Measurements from ENCODE around the gene SLC25A26.

Gene SLC25A26

DNA sequence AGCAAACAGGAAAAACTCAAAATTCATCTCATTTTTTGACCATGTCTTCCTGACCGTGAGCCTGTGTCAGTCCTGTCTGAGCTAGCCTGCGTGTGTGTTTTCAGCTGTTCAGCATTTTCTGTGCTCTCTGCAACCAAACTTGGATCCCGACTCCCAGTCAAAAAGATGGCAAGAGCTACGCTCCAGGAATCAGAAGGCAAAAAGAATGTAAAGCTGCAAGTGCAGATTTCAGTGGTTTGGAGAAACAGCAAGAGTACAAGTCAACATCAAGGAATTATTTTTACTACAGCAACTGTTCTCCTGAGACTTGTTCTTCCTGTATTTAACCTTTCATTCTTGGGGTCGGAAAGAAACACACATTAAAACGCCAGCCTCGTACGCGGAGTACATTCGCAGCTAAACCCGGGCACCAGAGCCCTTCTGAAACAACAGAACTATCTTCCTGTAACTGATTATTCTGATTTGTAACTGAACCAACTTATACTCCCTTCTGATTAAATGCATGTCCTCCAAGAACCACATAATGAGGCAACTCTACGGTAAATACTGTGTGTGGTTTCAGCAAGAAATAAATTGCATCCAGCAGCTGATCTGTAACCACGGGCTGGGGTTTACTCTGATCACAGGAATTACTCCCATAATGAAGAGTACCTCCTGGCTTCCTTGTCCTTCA is 172.7 kb downstream of the SLC25A26 start:
- Histone ChIP-seq H3K36me3 (ENCODE audit: control insufficient read depth in 4 of 4, insufficient read depth in 4 of 4, low read length in 3 of 4) (peaks cover 0 to 32% (median 3%) of the 10 kb centered on the region in 4 experiments), H3K4me1 (ENCODE audit: control extremely low read depth in 1 of 4, control insufficient read depth in 4 of 4, insufficient read depth in 4 of 4, low read length in 3 of 4) (peaks cover 0 to 3% (median 1%) of the 10 kb centered on the region in 4 experiments), H3K9me3 (ENCODE audit: control extremely low read depth in 1 of 5, control insufficient read depth in 4 of 5, insufficient read depth in 2 of 5, low read depth in 1 of 5, low read length in 4 of 5) (no peaks in the 10 kb centered on the region), H3K4me3 (ENCODE audit: control insufficient read depth in 1 of 7, extremely low read depth in 1 of 7, insufficient read depth in 4 of 7, low read depth in 2 of 7, low read length in 6 of 7) (no peak overlapping the region), H3K27ac (ENCODE audit: insufficient read depth in 1 of 2, low read depth in 1 of 2, low read length in 2 of 2, poor library complexity in 1 of 2, severe bottlenecking in 2 of 2) (no peak overlapping the region), H3K27me3 (replicated peaks in 2 of 5; ENCODE audit: control insufficient read depth in 4 of 5, insufficient read depth in 5 of 5, low read length in 4 of 5) (no peaks in the 10 kb centered on the region)
- peak in 2 of 3 donors; percentile 7 to 30 for DNase-seq
- WGBS (ENCODE audit: insufficient coverage), result 95% methylated on average over 3 of the region's 13 CpGs
- CTCF ChIA-PET, result interaction anchor here (1.4 to 2.5 kb wide), 4 partner anchors 9 to 429 kb away, joined by 3 to 8 read pairs (median 6); no protein-coding TSS in a partner anchor
- POLR2A ChIA-PET, result no interaction called here

DNA sequence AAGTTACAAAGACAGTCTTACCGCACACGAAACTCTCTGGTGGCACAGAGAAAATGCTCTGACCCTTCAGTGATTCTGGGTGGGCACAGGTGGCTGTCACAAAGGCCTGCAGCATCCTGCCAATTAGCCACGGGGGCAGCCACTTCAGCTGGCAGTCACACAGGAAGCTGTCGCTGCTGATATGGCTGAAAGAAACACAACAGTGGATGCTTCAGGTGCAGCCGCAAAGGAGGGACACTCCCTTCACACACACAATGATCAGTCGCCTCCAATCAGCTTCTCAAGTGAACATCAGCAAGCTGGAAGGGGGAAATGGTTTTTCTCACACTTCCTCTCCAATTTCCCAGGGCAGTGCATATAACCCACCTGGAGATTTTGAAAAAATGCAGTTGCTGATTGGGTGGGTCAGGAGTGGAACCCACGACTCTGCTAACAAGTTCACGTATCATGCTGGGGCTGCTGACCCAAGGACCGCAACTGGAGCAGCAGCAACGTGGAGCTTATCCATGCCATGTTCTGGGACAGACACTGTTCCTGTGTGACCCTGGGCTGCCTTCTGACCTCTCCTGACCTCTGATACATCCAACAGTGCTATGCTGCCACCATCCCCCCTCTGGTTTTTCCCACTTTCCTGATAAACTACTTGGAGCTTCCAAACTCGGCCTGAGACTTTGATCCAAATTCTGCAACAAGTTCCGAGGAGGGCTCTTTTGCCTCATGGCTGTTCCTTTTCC is 173.4 kb downstream of the SLC25A26 start:
- peaks cover 0 to 30% (median 3%) of the 10 kb centered on the region in 4 experiments for H3K36me3 ChIP-seq (ENCODE audit: control insufficient read depth in 4 of 4, insufficient read depth in 4 of 4, low read length in 3 of 4)
- 85% methylated on average over 10 of the region's 12 CpGs for WGBS (ENCODE audit: insufficient coverage)
- H3K27ac ChIP-seq (ENCODE audit: insufficient read depth in 1 of 2, low read depth in 1 of 2, low read length in 2 of 2, poor library complexity in 1 of 2, severe bottlenecking in 2 of 2), result no peak overlapping the region
- POLR2A ChIA-PET, result no interaction called here
- peaks cover 0 to 3% (median 1%) of the 10 kb centered on the region in 4 experiments for H3K4me1 ChIP-seq (ENCODE audit: control extremely low read depth in 1 of 4, control insufficient read depth in 4 of 4, insufficient read depth in 4 of 4, low read length in 3 of 4)
- DNase-seq, result peak in 2 of 3 donors; percentile 7 to 48
- CTCF ChIA-PET, result interaction anchor here (0.6 to 2.5 kb wide), 7 partner anchors 10 to 428 kb away, joined by 3 to 8 read pairs (median 3); no protein-coding TSS in a partner anchor
- H3K4me3 ChIP-seq (ENCODE audit: control insufficient read depth in 1 of 7, extremely low read depth in 1 of 7, insufficient read depth in 4 of 7, low read depth in 2 of 7, low read length in 6 of 7), result no peak overlapping the region
- H3K27me3 ChIP-seq (replicated peaks in 2 of 5; ENCODE audit: control insufficient read depth in 4 of 5, insufficient read depth in 5 of 5, low read length in 4 of 5), result no peaks in the 10 kb centered on the region
- H3K9me3 ChIP-seq (ENCODE audit: control extremely low read depth in 1 of 5, control insufficient read depth in 4 of 5, insufficient read depth in 2 of 5, low read depth in 1 of 5, low read length in 4 of 5), result no peaks in the 10 kb centered on the region

GRCh38 chr3:66394753-66395249 is 174.0 kb downstream of the SLC25A26 start:
- Histone ChIP-seq H3K36me3 (ENCODE audit: control insufficient read depth in 4 of 4, insufficient read depth in 4 of 4, low read length in 3 of 4) (peaks cover 0 to 28% (median 4%) of the 10 kb centered on the region in 4 experiments), H3K27ac (ENCODE audit: insufficient read depth in 1 of 2, low read depth in 1 of 2, low read length in 2 of 2, poor library complexity in 1 of 2, severe bottlenecking in 2 of 2) (no peak overlapping the region), H3K9me3 (ENCODE audit: control extremely low read depth in 1 of 5, control insufficient read depth in 4 of 5, insufficient read depth in 2 of 5, low read depth in 1 of 5, low read length in 4 of 5) (no peaks in the 10 kb centered on the region), H3K4me1 (ENCODE audit: control extremely low read depth in 1 of 4, control insufficient read depth in 4 of 4, insufficient read depth in 4 of 4, low read length in 3 of 4) (peaks cover 0 to 3% (median 1%) of the 10 kb centered on the region in 4 experiments), H3K27me3 (replicated peaks in 2 of 5; ENCODE audit: control insufficient read depth in 4 of 5, insufficient read depth in 5 of 5, low read length in 4 of 5) (no peaks in the 10 kb centered on the region), H3K4me3 (ENCODE audit: control insufficient read depth in 1 of 7, extremely low read depth in 1 of 7, insufficient read depth in 4 of 7, low read depth in 2 of 7, low read length in 6 of 7) (no peak overlapping the region)
- CTCF ChIA-PET, result interaction anchor here (0.7 to 2.5 kb wide), 5 partner anchors 12 to 428 kb away, joined by 3 to 8 read pairs (median 4); no protein-coding TSS in a partner anchor
- DNase-seq, result no peak
- POLR2A ChIA-PET, result no interaction called here
- 98% methylated on average over 8 of the region's 8 CpGs for WGBS (ENCODE audit: insufficient coverage)

DNA sequence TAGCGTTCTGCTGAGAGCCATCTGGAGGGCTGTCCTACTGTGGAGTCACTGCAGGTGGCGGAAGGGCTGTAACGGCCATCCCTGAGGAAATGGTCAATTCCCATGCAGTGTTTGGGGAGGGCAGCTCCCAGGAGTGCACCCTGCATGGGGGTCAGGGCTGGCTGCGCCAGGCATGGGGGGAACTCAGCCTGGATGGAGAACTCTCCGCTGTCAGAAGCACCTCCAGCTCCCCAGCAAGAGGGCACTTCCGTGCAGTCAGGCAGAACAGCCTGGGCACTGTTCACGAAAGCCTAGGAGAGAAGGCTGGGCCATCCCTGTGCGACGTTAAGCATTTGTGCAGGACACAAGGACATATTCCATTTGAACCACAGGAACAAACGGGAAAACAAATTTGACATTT is 174.8 kb downstream of the SLC25A26 start:
- peaks cover 0 to 3% (median 1%) of the 10 kb centered on the region in 4 experiments for H3K4me1 ChIP-seq (ENCODE audit: control extremely low read depth in 1 of 4, control insufficient read depth in 4 of 4, insufficient read depth in 4 of 4, low read length in 3 of 4)
- H3K9me3 ChIP-seq (ENCODE audit: control extremely low read depth in 1 of 5, control insufficient read depth in 4 of 5, insufficient read depth in 2 of 5, low read depth in 1 of 5, low read length in 4 of 5), result no peaks in the 10 kb centered on the region
- H3K4me3 ChIP-seq (ENCODE audit: control insufficient read depth in 1 of 7, extremely low read depth in 1 of 7, insufficient read depth in 4 of 7, low read depth in 2 of 7, low read length in 6 of 7), result no peak overlapping the region
- WGBS (ENCODE audit: insufficient coverage), result 96% methylated on average over 10 of the region's 10 CpGs
- no peak for DNase-seq
- CTCF ChIA-PET, result no interaction called here
- no peak overlapping the region for H3K27ac ChIP-seq (ENCODE audit: insufficient read depth in 1 of 2, low read depth in 1 of 2, low read length in 2 of 2, poor library complexity in 1 of 2, severe bottlenecking in 2 of 2)
- H3K27me3 ChIP-seq (replicated peaks in 2 of 5; ENCODE audit: control insufficient read depth in 4 of 5, insufficient read depth in 5 of 5, low read length in 4 of 5), result no peaks in the 10 kb centered on the region
- POLR2A ChIA-PET, result no interaction called here
- peaks cover 0 to 28% (median 4%) of the 10 kb centered on the region in 4 experiments for H3K36me3 ChIP-seq (ENCODE audit: control insufficient read depth in 4 of 4, insufficient read depth in 4 of 4, low read length in 3 of 4)

DNA sequence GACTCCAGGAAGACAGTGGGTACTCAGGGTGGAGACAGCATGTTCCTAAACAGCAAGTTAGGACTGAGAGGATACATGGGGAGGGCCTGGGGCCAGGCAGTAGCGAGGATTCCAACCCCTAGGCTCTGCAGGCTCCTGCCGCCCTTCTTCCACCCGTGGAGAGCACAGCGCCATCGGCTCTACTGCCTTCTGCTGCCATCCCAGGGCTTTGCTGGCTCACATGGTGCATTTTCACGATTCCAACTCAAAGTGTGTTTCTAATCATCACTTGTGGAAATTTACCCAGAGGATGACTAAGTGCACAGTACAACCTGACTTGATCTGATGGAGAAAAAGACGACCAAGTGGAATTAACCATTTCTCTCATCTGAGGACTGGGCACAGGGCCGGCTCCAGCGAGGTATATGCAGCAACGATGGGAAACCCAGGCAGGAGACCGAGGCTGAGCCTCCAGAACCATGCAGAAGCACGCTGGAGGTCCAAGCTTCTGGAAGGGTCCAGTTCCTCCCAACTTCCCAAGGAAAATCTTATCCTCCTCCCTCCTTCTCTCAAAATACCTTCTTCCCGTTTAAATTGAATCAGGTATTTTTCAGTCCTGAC is 175.5 kb downstream of the SLC25A26 start:
- ChIA-PET POLR2A (no interaction called here), CTCF (interaction anchor here (2.6 kb wide), 1 partner anchor 11 kb away, joined by 10 read pairs; no protein-coding TSS in a partner anchor)
- WGBS (ENCODE audit: insufficient coverage), result 98% methylated on average over 12 of the region's 13 CpGs
- Histone ChIP-seq H3K27ac (ENCODE audit: insufficient read depth in 1 of 2, low read depth in 1 of 2, low read length in 2 of 2, poor library complexity in 1 of 2, severe bottlenecking in 2 of 2) (no peak overlapping the region), H3K27me3 (replicated peaks in 2 of 5; ENCODE audit: control insufficient read depth in 4 of 5, insufficient read depth in 5 of 5, low read length in 4 of 5) (no peaks in the 10 kb centered on the region), H3K36me3 (ENCODE audit: control insufficient read depth in 4 of 4, insufficient read depth in 4 of 4, low read length in 3 of 4) (peaks cover 0 to 26% (median 4%) of the 10 kb centered on the region in 4 experiments), H3K4me3 (ENCODE audit: control insufficient read depth in 1 of 7, extremely low read depth in 1 of 7, insufficient read depth in 4 of 7, low read depth in 2 of 7, low read length in 6 of 7) (no peak overlapping the region), H3K9me3 (ENCODE audit: control extremely low read depth in 1 of 5, control insufficient read depth in 4 of 5, insufficient read depth in 2 of 5, low read depth in 1 of 5, low read length in 4 of 5) (no peaks in the 10 kb centered on the region), H3K4me1 (ENCODE audit: control extremely low read depth in 1 of 4, control insufficient read depth in 4 of 4, insufficient read depth in 4 of 4, low read length in 3 of 4) (peaks cover 0 to 3% (median 1%) of the 10 kb centered on the region in 4 experiments)
- DNase-seq, result no peak

GRCh38 chr3:66396888-66397287 is 176.1 kb downstream of the SLC25A26 start:
- WGBS (ENCODE audit: insufficient coverage), result 97% methylated on average over 8 of the region's 9 CpGs
- H3K4me3 ChIP-seq (ENCODE audit: control insufficient read depth in 1 of 7, extremely low read depth in 1 of 7, insufficient read depth in 4 of 7, low read depth in 2 of 7, low read length in 6 of 7), result no peak overlapping the region
- no peaks in the 10 kb centered on the region for H3K9me3 ChIP-seq (ENCODE audit: control extremely low read depth in 1 of 5, control insufficient read depth in 4 of 5, insufficient read depth in 2 of 5, low read depth in 1 of 5, low read length in 4 of 5)
- H3K27ac ChIP-seq (ENCODE audit: insufficient read depth in 1 of 2, low read depth in 1 of 2, low read length in 2 of 2, poor library complexity in 1 of 2, severe bottlenecking in 2 of 2), result no peak overlapping the region
- H3K4me1 ChIP-seq (ENCODE audit: control extremely low read depth in 1 of 4, control insufficient read depth in 4 of 4, insufficient read depth in 4 of 4, low read length in 3 of 4), result peaks cover 0 to 3% (median 1%) of the 10 kb centered on the region in 4 experiments
- no peak for DNase-seq
- ChIA-PET POLR2A (no interaction called here), CTCF (interaction anchor here (2.6 kb wide), 1 partner anchor 11 kb away, joined by 10 read pairs; no protein-coding TSS in a partner anchor)
- H3K27me3 ChIP-seq (replicated peaks in 2 of 5; ENCODE audit: control insufficient read depth in 4 of 5, insufficient read depth in 5 of 5, low read length in 4 of 5), result no peaks in the 10 kb centered on the region
- peaks cover 0 to 26% (median 4%) of the 10 kb centered on the region in 4 experiments for H3K36me3 ChIP-seq (ENCODE audit: control insufficient read depth in 4 of 4, insufficient read depth in 4 of 4, low read length in 3 of 4)

All from common myeloid progenitor, CD34-positive (primary cell).